ENCODE data around the gene SEC16A. TPM values are rescaled to one million over a fixed set of nuclear protein-coding genes. Genes with fewer than 3 reads are reported as not detected.

The SEC16A gene
- total RNA-seq, 1 donor from 2014 or later = 79.2 TPM

GRCh38 chr9:136489731-136490130 is 6.9 kb upstream of the SEC16A start:
- H3K36me3 Mint-ChIP-seq (ENCODE audit: low read depth) = no peaks in the 10 kb centered on the region
- peaks cover 4% of the 10 kb centered on the region for H3K4me1 Mint-ChIP-seq
- no peaks in the 10 kb centered on the region for H3K9me3 Mint-ChIP-seq
- peaks cover 2% of the 10 kb centered on the region for H3K27me3 Mint-ChIP-seq
- H3K4me3 Mint-ChIP-seq = no peak overlapping the region
- no peak for DNase-seq
- intact Hi-C loops (cut with micrococcal nuclease) = no loop called here
- H3K27ac Mint-ChIP-seq = no peak overlapping the region

DNA sequence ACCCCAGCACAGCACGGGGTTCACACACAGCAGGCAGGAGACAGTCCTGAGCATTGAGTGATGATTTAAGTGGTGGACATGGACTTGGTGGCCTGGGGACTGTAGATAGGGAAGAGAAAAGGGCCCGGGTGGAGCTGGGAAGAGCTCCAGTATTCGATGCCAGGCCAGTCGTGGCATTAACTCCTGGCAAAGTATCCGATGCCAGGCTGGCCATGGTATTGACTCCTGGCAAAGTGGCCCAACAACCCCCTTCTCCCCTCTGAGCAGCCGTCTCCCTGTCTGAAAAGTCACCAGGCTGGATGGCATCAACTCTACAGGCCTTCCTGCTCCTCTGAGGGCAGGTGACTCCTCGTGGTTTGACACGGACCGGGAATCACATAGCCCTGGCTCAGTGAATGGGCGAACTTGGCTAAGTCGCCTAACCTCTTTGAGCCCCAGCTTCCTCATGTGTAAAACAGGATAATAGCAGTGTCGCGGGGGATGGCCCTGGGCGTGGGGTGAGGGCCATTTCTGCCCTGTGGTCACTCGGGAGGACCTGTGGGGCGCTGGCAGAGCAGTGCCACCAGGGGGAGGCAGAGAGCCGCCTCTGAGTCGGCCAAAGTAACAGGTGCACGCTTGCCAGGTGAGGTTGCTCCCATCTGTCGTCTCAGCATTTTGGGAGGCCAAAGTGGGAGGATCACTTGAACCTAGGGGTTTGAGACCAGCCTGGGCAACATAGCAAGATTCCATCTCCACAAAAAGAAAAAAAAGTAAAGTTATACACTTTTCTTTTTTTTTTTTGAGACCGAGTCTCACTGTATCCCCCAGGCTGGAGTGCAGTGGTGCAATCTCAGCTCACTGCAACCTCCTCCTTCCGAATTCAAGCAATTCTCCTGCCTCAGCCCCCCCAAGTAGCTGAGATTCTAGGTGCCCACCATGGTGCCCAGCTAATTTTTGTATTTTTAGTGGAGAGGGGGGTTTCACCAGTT is 5.7 kb upstream of the SEC16A start:
- DNase-seq = peak; percentile 93
- H3K27ac Mint-ChIP-seq = no peak overlapping the region
- no peaks in the 10 kb centered on the region for H3K36me3 Mint-ChIP-seq (ENCODE audit: low read depth)
- H3K9me3 Mint-ChIP-seq = no peaks in the 10 kb centered on the region
- H3K4me1 Mint-ChIP-seq = peaks cover 5% of the 10 kb centered on the region
- no peak overlapping the region for H3K4me3 Mint-ChIP-seq
- peaks cover 2% of the 10 kb centered on the region for H3K27me3 Mint-ChIP-seq
- intact Hi-C loops (cut with micrococcal nuclease) = loop anchor here (1.0 kb wide), 1 partner anchor 156 kb away; no protein-coding TSS in a partner anchor

DNA sequence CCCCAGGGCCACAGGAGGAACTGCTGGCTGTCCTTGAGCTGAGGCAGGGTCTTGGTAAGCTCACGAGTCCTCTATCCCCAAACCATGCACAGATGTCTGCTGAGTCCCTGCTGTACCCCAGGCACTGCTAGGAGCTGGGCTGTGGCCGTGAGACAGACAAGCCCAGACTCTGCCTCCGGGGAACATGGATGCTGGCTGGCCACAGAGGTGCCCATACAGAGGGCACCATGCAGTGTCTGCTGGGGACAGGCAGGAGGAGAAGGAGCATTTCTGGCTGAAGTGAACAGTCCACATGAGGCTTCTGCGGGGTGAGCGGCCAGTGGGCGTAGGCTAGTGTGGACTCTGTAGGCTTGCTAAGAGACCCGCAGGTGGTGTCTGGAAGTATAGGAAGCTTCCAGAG is 4.8 kb upstream of the SEC16A start:
- H3K27ac Mint-ChIP-seq = no peak overlapping the region
- intact Hi-C loops (cut with micrococcal nuclease) = loop anchor here (1.0 kb wide), 1 partner anchor 157 kb away; no protein-coding TSS in a partner anchor
- peaks cover 2% of the 10 kb centered on the region for H3K36me3 Mint-ChIP-seq (ENCODE audit: low read depth)
- no peak for DNase-seq
- peaks cover 5% of the 10 kb centered on the region for H3K4me1 Mint-ChIP-seq
- no peaks in the 10 kb centered on the region for H3K9me3 Mint-ChIP-seq
- no peak overlapping the region for H3K4me3 Mint-ChIP-seq
- H3K27me3 Mint-ChIP-seq = peaks cover 2% of the 10 kb centered on the region

DNA sequence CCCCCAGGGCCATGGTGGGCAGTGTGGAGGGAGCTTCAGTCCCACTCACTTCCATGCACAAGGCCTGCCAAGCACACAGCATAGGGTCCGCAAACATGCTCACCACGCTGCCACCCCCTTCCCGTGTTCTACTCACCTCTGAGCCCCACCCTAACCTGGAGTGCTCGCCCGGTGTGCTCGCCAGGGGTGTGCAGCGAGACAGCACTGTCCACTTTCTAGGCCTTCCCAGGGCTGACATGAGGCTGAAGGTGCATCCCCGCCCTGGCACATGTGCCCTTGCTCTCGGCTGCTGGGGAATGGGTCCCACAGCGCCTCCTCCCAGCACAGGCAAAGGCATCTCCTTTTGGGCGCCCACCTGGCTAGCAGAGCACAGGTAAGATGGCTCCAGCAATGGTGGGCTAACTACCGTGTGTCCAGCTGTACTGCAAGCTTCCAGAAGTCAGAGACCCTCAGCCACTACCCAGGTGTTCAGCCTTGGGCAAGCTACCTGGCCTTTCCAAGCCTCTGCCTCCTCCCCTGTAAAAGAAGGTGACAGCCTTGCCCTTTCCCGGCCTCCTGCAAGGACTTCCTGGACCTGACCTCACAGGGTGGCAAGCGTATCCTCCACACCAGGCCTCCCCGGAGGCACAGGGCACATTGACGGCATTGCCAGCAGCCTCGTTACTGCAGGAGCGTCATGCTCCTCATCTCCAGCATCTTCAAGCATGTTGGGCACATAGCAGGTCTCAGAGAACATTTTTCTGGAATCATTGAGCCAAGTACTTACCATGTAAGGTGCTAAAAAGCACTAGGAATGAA is 4.2 kb upstream of the SEC16A start:
- H3K4me1 Mint-ChIP-seq = peaks cover 5% of the 10 kb centered on the region
- H3K27ac Mint-ChIP-seq = no peak overlapping the region
- peaks cover 2% of the 10 kb centered on the region for H3K27me3 Mint-ChIP-seq
- no peak for DNase-seq
- intact Hi-C loops (cut with micrococcal nuclease) = no loop called here
- H3K9me3 Mint-ChIP-seq = no peaks in the 10 kb centered on the region
- no peak overlapping the region for H3K4me3 Mint-ChIP-seq
- peaks cover 2% of the 10 kb centered on the region for H3K36me3 Mint-ChIP-seq (ENCODE audit: low read depth)

DNA sequence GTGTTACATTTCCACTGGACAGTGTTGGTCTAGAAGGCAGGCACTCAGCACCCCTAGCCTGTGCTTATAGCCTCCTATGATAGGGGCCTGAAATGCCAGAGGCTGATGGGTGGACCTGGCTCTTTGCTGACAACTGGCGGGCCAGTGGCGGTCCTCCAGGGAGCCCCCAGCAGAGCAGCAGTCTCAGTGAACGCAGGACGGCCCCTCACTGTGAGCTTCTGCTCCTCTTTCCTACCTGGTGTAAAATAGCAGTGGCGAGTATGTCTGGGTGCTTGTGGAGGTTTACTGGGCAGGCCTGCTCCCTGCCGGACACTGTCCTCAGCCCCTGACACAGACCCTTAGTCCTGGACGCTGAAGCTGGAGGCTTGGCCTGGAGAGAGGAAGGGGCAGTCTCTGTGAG is 3.3 kb upstream of the SEC16A start:
- no peaks in the 10 kb centered on the region for H3K9me3 Mint-ChIP-seq
- peaks cover 2% of the 10 kb centered on the region for H3K27me3 Mint-ChIP-seq
- peaks cover 12% of the 10 kb centered on the region for H3K4me1 Mint-ChIP-seq
- no peak overlapping the region for H3K4me3 Mint-ChIP-seq
- no peak overlapping the region for H3K27ac Mint-ChIP-seq
- H3K36me3 Mint-ChIP-seq (ENCODE audit: low read depth) = peaks cover 4% of the 10 kb centered on the region
- DNase-seq = no peak
- intact Hi-C loops (cut with micrococcal nuclease) = no loop called here

GRCh38 chr9:136485049-136486045 is 2.5 kb upstream of the SEC16A start:
- peaks cover 13% of the 10 kb centered on the region for H3K4me1 Mint-ChIP-seq
- H3K27me3 Mint-ChIP-seq = peaks cover 2% of the 10 kb centered on the region
- peak overlapping the region; percentile 57 for H3K4me3 Mint-ChIP-seq
- no peaks in the 10 kb centered on the region for H3K9me3 Mint-ChIP-seq
- intact Hi-C loops (cut with micrococcal nuclease) = loop anchor here (1.0 kb wide), 1 partner anchor 146 kb away; no protein-coding TSS in a partner anchor
- H3K36me3 Mint-ChIP-seq (ENCODE audit: low read depth) = peaks cover 6% of the 10 kb centered on the region
- DNase-seq = peak; percentile 94
- H3K27ac Mint-ChIP-seq = no peak overlapping the region

DNA sequence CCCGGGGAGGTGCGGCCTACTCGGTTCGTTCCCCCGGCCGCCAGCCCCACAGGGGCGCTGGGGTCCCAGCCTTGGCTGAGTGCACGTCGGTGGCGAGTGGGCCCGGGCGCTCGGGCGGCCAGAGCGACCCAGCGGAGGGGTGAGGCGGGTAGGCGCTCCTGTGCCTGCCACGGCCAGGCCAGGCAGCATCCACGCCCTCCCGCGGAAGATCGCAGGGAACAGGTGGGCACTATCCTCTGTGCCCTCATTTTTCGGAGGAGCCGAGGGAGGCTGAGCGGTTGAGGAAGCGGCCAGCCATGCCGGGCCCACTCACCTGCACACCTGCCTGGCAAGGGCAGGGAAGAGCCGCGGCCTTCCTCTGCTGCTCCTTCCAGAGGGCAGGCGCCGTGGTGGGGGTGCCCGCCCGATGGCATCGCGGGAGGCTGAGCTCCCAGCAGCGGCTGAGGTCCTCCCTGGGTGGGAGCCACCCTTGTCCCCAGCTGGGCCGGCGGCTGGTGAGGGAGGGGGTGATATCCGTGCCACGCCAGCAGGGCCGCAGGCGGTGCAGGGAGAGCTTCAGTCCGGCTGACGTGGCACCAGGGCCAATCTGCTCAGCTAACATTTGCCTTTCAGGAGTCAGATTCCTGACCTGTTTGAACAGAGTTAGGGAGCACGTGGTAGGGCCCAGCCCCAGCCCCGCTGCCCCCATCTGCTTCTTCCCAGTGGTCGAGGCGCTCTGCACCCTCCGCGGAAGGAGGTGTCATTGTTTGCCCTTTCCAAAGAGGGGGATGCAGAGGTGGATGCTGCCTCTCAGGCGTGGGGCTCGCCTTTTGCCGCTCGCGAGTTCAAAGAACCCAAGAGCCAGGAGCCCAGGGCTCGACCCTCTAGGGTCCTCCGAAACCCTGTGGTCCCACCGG is 1.6 kb upstream of the SEC16A start:
- Mint-ChIP-seq H3K4me1 (peaks cover 18% of the 10 kb centered on the region), H3K36me3 (ENCODE audit: low read depth) (peaks cover 10% of the 10 kb centered on the region), H3K27me3 (peaks cover 2% of the 10 kb centered on the region), H3K9me3 (no peaks in the 10 kb centered on the region), H3K4me3 (peak overlapping the region; percentile 57), H3K27ac (peak overlapping the region; percentile 58)
- intact Hi-C loops (cut with micrococcal nuclease) = loop anchor here (1.0 to 5.0 kb wide), 3 partner anchors 82 to 968 kb away; partner anchors contain the start of gene SNAPC4
- peak; percentile 70 for DNase-seq

GRCh38 chr9:136483589-136484152 is 831 bp upstream of the SEC16A start:
- H3K9me3 Mint-ChIP-seq = no peaks in the 10 kb centered on the region
- intact Hi-C loops (cut with micrococcal nuclease) = loop anchor here (1.0 to 5.0 kb wide), 4 partner anchors 56 to 969 kb away; partner anchors contain the start of genes QSOX2 and SNAPC4

DNA sequence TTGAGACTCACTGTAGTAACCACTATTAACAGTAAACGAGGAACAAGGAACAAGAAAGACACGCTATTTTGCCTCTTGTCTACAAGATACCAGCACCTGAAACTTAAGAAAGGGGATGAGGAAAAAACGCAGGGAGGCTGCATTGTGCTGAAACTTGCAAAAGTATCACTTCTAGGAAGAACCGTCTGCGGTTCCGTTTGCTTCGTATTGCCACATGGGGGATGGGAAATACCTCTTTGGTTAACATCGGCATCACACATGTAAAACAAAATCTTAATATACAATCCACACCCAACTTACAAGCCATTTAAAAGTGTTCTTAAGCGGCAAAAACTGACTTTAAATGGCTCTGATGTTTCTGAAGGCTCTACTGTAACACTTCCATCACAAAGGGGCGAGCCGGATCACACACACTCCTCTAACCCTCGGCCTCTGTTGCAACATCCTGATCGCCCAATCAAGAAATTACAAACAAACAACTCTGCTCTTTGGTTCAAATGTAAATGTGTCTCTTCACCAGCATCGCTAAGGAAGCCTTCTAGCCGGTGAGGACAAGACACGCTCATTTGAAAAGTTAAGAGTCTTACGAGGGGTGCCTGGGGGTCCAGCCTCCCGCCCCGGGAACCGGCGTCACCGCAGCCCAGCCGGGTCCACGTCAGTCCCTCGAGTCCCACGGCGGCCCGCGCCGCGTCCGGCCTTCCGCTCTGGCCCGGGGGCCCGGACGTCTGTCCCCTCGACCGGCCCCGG is 621 bp downstream of the SEC16A start:
- peaks cover 2% of the 10 kb centered on the region for H3K27me3 Mint-ChIP-seq
- no peaks in the 10 kb centered on the region for H3K9me3 Mint-ChIP-seq
- H3K4me3 Mint-ChIP-seq = peak overlapping the region; percentile 94
- peak; percentile 84 for DNase-seq
- intact Hi-C loops (cut with micrococcal nuclease) = loop anchor here (2.0 to 5.0 kb wide), 3 partner anchors 80 to 970 kb away; partner anchors contain the start of genes QSOX2 and SNAPC4
- H3K36me3 Mint-ChIP-seq (ENCODE audit: low read depth) = peaks cover 24% of the 10 kb centered on the region
- H3K4me1 Mint-ChIP-seq = peaks cover 20% of the 10 kb centered on the region
- H3K27ac Mint-ChIP-seq = peak overlapping the region; percentile 82

More at GRCh38 chr9:136483589-136484152, 831 bp upstream of the SEC16A start:
- Mint-ChIP-seq H3K27ac (peak overlapping the region; percentile 96), H3K4me3 (peak overlapping the region; percentile 94), H3K27me3 (peaks cover 2% of the 10 kb centered on the region), H3K36me3 (ENCODE audit: low read depth) (peaks cover 14% of the 10 kb centered on the region), H3K4me1 (peaks cover 18% of the 10 kb centered on the region)
- DNase-seq = peak; percentile 99

GRCh38 chr9:136481558-136481957 is 1.3 kb downstream of the SEC16A start:
- peak; percentile 66 for DNase-seq
- peak overlapping the region; percentile 82 for H3K27ac Mint-ChIP-seq
- peak overlapping the region; percentile 94 for H3K4me3 Mint-ChIP-seq
- no peaks in the 10 kb centered on the region for H3K9me3 Mint-ChIP-seq
- H3K4me1 Mint-ChIP-seq = peaks cover 20% of the 10 kb centered on the region
- H3K36me3 Mint-ChIP-seq (ENCODE audit: low read depth) = peaks cover 27% of the 10 kb centered on the region
- intact Hi-C loops (cut with micrococcal nuclease) = loop anchor here (5.0 kb wide), 2 partner anchors 79 to 971 kb away; partner anchors contain the start of gene SNAPC4
- peaks cover 2% of the 10 kb centered on the region for H3K27me3 Mint-ChIP-seq

DNA sequence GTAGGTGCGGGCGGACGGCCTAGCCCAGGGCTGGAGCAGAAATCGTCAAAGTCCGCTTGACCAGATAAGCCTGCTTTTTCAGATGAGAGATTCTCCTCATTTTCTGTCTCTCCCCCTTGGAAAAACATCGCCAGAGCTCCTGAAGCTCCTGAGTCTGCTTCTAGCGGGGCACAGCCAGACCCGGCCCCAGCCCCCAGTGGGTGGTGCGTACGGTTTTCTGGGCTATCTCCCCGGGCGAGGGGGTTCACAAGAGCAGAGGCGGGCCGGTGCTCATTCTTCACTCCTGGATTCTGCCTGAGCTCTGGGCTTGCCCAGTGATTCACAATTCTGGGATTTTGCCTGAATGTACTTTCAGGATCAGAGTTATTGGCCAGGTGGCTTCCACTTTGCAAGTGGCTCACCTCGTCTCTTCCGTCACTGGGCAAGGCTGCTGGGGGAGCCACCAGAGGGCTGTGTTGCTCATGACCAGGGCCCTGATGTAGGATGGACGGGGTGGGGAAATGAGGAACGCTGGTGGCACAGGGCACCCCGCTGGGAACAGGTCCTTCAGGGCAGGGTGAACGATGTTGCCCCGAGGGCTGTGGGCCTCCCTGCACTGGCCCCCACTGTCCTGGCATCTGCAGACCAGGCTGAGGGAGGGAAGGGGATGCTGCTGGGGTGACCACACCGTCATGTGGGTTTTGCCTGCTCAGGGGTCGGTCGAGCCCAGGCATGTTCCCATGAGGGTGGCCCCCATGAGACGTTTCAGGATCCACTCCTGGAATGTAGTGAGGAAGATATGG is 6.3 kb downstream of the SEC16A start:
- H3K36me3 Mint-ChIP-seq (ENCODE audit: low read depth) = peaks cover 42% of the 10 kb centered on the region
- H3K4me3 Mint-ChIP-seq = no peak overlapping the region
- intact Hi-C loops (cut with micrococcal nuclease) = no loop called here
- H3K4me1 Mint-ChIP-seq = peaks cover 13% of the 10 kb centered on the region
- DNase-seq = no peak
- no peaks in the 10 kb centered on the region for H3K27me3 Mint-ChIP-seq
- no peak overlapping the region for H3K27ac Mint-ChIP-seq
- H3K9me3 Mint-ChIP-seq = no peaks in the 10 kb centered on the region
